PC-9 (cell line): Measurements from ENCODE around the gene CCDC15.

Source experiments
- EZH2 ChIP-seq: fragments of 200-600 bp; sonication (generic); IDR thresholded peaks from 2 replicates; pipeline ENCODE4 v1.8.0; 2017; ENCODE audit warnings: antibody characterized with exemption, low read depth
- TF ChIP-seq, protein P1 (sequence below): fragments of 200-600 bp; sonication (generic); conservative IDR thresholded peaks from 2 replicates; pipeline ENCODE4 v1.6.1; 2017; ENCODE audit warnings: mixed run types, antibody characterized with exemption, mild to moderate bottlenecking, moderate library complexity

DNA sequence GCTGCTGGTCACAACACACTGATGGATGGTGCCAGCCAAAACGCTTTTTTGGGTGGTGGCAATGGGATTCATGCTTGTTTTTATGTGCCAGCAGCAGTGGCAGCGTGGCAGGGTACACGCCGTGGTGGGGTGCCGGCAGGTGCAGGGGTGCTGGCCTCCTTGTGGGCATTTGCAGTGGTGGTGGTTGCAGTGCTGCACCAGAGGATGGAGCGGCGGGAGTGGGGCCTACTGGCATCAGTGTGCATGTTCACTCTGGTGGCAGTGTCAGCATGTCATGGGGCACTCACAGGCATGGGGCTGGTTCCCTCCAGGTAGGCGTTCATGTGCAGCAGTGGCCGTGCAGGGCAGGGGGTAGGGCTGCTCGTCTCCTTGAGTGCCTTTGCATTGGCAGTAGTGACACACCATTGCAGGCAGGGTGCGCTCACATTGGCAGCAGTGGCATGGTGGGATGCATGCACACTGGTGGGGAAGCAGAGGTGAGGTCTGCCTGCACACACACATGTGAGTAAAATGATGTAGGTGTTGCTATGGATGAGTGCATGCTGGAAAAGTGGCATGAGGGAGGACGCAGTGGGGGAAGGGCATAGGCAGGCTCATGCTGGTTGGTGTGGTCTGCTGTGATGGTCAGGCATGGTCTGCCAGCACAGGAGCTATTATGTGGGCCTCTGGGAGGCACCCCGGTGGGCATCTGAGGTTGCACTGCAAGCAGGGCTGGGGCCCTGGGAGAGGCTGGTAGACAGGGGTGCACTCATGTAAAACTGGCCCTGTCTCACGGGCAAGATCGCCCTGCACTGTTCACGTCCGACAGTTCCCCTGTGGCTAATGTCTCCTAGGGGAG is 29.9 kb downstream of the CCDC15 start:
- TF ChIP-seq, protein P1, sequence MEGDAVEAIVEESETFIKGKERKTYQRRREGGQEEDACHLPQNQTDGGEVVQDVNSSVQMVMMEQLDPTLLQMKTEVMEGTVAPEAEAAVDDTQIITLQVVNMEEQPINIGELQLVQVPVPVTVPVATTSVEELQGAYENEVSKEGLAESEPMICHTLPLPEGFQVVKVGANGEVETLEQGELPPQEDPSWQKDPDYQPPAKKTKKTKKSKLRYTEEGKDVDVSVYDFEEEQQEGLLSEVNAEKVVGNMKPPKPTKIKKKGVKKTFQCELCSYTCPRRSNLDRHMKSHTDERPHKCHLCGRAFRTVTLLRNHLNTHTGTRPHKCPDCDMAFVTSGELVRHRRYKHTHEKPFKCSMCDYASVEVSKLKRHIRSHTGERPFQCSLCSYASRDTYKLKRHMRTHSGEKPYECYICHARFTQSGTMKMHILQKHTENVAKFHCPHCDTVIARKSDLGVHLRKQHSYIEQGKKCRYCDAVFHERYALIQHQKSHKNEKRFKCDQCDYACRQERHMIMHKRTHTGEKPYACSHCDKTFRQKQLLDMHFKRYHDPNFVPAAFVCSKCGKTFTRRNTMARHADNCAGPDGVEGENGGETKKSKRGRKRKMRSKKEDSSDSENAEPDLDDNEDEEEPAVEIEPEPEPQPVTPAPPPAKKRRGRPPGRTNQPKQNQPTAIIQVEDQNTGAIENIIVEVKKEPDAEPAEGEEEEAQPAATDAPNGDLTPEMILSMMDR, result no peak
- no peak for TF ChIP-seq EZH2
